Measurements from ENCODE around the gene TESPA1. TPM values are rescaled to one million over a fixed set of nuclear protein-coding genes. Genes with fewer than 3 reads are reported as not detected.

The TESPA1 gene
- total RNA-seq: not detected in 2 replicates

GRCh38 chr12:54984658-54985376 is at the start of gene TESPA1:
Gene TESPA1, minus strand, starts transcription at chr12:54984762. Its CDS starts 10,200 bp downstream, at chr12:54974562.

GRCh38 chr12:55019784-55020183 is 35.2 kb upstream of the TESPA1 start, which contains the start of gene NEUROD4:
Gene NEUROD4, plus strand, starts transcription at chr12:55019974. Its CDS starts 6,466 bp downstream, at chr12:55026440.

Other genes with a start within 250 kb of the TESPA1 start
- gene MUCL1, start 130.2 kb downstream of the TESPA1 start, total RNA-seq: not detected in 2 replicates
- gene NEUROD4, start 35.2 kb upstream of the TESPA1 start, total RNA-seq: not detected in 2 replicates
- not detected in 2 replicates for gene OR9K2, start 141.6 kb upstream of the TESPA1 start, total RNA-seq
- gene OR10A7, start 236.3 kb upstream of the TESPA1 start, total RNA-seq: not detected in 2 replicates

Measured in endothelial cell of coronary artery (primary cell).